Purkinje cell (primary cell): ENCODE data around the gene RETNLB. TPM values are rescaled to one million over a fixed set of nuclear protein-coding genes. Genes with fewer than 3 reads are reported as not detected.

Source experiments
- polyA plus RNA-seq: library from polyadenylated mRNA; unstranded; fragments of >200 nt; fragmentation: Nextera tagmentation; gene quantifications from 2 replicates; pipeline ENCODE4 v1.2.1, GENCODE V29; 2014

The RETNLB gene, protein sequence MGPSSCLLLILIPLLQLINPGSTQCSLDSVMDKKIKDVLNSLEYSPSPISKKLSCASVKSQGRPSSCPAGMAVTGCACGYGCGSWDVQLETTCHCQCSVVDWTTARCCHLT
- polyA plus RNA-seq: not detected in 2 replicates

DNA sequence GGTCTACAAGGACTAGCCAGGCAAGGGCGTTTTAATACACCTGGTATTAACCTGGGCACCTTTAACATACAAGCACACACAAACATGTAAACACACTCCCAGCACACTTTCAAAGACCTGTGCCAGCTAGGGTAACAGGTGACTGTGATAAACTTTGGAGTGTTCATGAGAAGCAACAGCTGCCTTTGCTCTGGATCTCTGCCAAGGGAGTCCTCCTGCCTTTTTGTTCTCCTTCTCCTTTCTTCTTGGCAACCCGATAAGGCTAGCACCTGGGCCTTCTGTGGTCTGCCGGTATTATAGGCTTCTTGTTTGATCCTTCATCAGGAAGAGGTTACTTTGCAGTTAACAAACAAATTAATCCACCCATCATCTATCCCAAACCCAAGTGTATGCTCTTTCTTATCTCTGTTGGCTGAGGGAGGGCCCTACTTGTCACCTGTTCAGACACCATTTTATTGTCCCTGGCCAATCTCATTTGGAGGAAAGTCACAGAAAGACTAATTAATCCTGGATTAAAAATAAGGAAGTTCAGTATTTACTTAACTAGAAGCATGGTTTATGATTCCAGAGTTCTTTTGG lies at the start of gene RETNLB:
Gene RETNLB (minus strand): TSS at position 7 of the 579 bp plus-strand sequence. CDS start 225 bp downstream, outside the sequence.

Other genes with a start within 250 kb of the RETNLB start
- 0.74 and 1.3 TPM in 2 replicates for gene MYH15, start 246.8 kb downstream of the RETNLB start, polyA plus RNA-seq
- 2.1 and 5.3 TPM in 2 replicates for gene CIP2A, start 168.0 kb downstream of the RETNLB start, polyA plus RNA-seq
- 40.6 and 51.6 TPM in 2 replicates for gene DZIP3, start 167.7 kb downstream of the RETNLB start, polyA plus RNA-seq
- not detected in 2 replicates for gene TRAT1, start 65.4 kb upstream of the RETNLB start, polyA plus RNA-seq
- not detected in 2 replicates for gene GUCA1C, start 196.5 kb upstream of the RETNLB start, polyA plus RNA-seq